Peyer's patch (tissue), 4 donors: Measurements from ENCODE around the gene WRAP53.

Source experiments
- CTCF ChIP-seq, 6 experiments: fragments of 450-650 bp in 4 of 6; fragments of 200-600 bp in 2 of 6; sonication (generic) in 1 of 6; IDR thresholded peaks; one replicate each; pipeline ENCODE4 v1.5.1; 2017 to 2019; ENCODE audit warnings: antibody characterized with exemption in 6 of 6, mild to moderate bottlenecking in 3 of 6, moderate library complexity in 1 of 6
- POLR2A ChIP-seq, 2 donors: fragments of 450-650 bp; IDR thresholded peaks; one replicate each; pipeline ENCODE4 v1.5.1; 2017; ENCODE audit warnings: antibody characterized with exemption in 2 of 2, mild to moderate bottlenecking in 2 of 2, moderate library complexity in 2 of 2

DNA sequence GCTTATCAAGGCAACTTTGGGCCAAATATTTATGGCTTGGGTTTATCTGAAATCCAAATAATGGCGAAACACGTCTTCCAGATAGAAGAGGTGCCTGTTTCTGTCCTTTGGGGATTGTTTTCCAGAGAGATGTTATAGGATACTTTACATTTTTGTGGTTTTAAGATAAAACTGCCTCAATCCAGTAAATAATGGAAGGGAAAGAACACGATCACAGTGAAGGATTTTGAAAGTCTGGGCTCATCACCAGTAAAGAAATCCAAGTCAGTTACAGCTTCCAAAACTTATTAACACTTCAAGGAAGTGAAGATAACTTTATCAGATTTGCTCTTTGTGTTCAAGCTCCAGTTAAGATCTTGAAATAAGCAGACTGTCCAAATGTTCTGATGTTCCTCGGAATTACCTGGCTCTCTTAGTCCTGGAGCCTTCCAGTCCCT is 59.4 kb downstream of the WRAP53 start:
- TF ChIP-seq POLR2A (IDR thresholded peaks at IDR 0.05): no peak
- TF ChIP-seq CTCF (IDR thresholded peaks at IDR 0.05): no peak
